ENCODE data around the gene NTMT1. TPM values are rescaled to one million over a fixed set of nuclear protein-coding genes. Genes with fewer than 3 reads are reported as not detected.
A peak's percentile ranks its signal among the peaks of the same experiment; 100 is the strongest.
"Not testable (repeated sequence)": the region's sequence is repeated elsewhere in the genome, so short reads cannot be mapped to it uniquely, and the experiment has no call there.

NTMT1 gene
- total RNA-seq, 2 donors from 2014 or later, result 28.9 to 63.1 TPM

GRCh38 chr9:129653823-129654553, 28.0 kb downstream of the NTMT1 start:
- DNase-seq (ENCODE audit: low spot score) (no peak), ATAC-seq (no peak)
- H3K4me3 Mint-ChIP-seq, result no peak overlapping the region
- no peak overlapping the region for H3K27ac Mint-ChIP-seq
- H3K36me3 Mint-ChIP-seq, result no peaks in the 10 kb centered on the region
- peaks cover 0 to 4% of the 10 kb centered on the region in 2 donors for H3K27me3 Mint-ChIP-seq
- H3K9me3 Mint-ChIP-seq, result no peaks in the 10 kb centered on the region
- H3K4me1 Mint-ChIP-seq (ENCODE audit: low read depth in 2 of 2), result peaks cover 0 to 2% of the 10 kb centered on the region in 2 donors

DNA sequence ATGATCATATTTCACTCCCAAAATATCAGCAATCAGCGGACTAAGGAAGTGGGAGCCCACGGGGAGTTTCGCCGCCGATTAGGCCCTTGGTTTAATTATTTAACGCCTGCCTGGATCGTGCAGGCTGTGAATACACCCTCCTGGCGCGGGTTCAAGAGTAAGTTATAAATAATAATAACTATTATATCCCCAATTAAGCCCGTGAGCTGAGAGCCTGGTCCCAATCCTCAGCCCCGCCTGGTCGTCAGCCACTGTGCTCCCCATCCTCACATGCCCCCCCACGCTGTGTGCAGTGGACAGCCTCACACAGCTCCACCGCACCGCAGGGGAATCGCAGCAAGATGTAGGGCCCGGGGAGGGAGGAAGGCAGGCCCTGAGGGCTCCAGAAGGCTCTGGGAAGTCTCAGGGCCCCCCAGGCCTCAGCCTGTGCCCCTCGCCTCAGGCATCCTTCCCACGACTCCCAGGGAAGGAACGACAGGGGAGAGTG, 28.6 kb downstream of the NTMT1 start:
- DNase-seq (ENCODE audit: low spot score) (no peak), ATAC-seq (no peak)
- peaks cover 0 to 2% of the 10 kb centered on the region in 2 donors for H3K4me1 Mint-ChIP-seq (ENCODE audit: low read depth in 2 of 2)
- no peaks in the 10 kb centered on the region for H3K9me3 Mint-ChIP-seq
- no peaks in the 10 kb centered on the region for H3K36me3 Mint-ChIP-seq
- no peak overlapping the region for H3K27ac Mint-ChIP-seq
- peaks cover 0 to 4% of the 10 kb centered on the region in 2 donors for H3K27me3 Mint-ChIP-seq
- no peak overlapping the region for H3K4me3 Mint-ChIP-seq

- Mint-ChIP-seq H3K27ac (no peak overlapping the region), H3K36me3 (no peaks in the 10 kb centered on the region), H3K4me3 (no peak overlapping the region), H3K27me3 (peaks cover 0 to 4% of the 10 kb centered on the region in 2 donors), H3K9me3 (no peaks in the 10 kb centered on the region), H3K4me1 (ENCODE audit: low read depth in 2 of 2) (peaks cover 0 to under 1% of the 10 kb centered on the region in 2 donors)
- DNase-seq (ENCODE audit: low spot score) (no peak), ATAC-seq (no peak)
Measured at GRCh38 chr9:129655154-129655553, 29.2 kb downstream of the NTMT1 start.

DNA sequence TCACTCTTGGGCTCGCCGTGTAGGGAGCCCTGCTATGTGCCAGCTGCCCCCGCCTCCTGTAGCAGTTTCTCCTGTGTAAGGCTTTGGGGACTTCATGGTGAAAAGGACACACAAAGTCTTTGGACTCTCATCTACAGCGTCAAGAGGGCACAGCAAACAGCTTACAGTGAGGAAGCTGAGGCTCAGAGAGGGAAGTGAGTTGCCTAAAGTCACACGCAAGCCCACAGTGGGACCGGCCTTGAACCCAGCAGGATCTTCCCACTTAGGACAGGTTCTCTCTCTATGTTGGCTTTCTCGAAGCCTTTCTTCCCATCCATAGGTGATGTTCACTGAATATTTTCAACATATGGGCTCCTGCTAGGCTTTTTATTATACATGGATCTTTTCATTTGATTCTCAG, 29.7 kb downstream of the NTMT1 start:
- Mint-ChIP-seq H3K27ac (peak overlapping the region in 1 of 2 donors; percentile 22), H3K27me3 (peaks cover 0 to 4% of the 10 kb centered on the region in 2 donors), H3K4me1 (ENCODE audit: low read depth in 2 of 2) (no peaks in the 10 kb centered on the region), H3K4me3 (no peak overlapping the region), H3K36me3 (no peaks in the 10 kb centered on the region), H3K9me3 (no peaks in the 10 kb centered on the region)
- no peak for ATAC-seq
- DNase-seq (ENCODE audit: low spot score), result no peak

DNA sequence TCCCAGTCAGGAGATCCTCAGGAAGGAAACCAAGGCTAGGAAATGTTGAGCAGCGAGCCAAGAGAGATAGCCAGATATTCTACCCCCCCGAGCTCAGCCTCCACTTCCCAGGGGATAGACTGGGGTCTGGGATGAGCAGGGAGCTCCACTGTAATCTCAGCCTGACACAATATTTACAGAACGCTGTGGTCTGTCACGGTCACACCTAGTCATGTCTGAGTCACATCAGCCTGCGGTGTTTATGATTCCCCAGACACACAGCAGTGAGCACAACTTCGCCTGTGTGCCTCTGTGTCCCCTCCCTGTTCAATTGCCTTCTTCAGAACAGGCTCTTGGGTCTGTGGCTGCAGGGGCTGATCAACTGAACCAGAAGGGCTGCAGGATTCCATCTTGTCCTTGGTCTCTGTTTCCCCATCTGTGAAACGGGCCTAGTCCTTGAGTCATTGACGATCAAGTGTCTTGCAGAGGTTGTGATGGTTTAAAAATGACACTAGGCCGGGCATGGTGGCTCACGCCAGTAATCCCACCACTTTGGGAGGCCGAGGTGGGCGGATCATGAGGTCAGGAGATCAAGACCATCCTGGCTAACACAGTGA, 30.9 kb downstream of the NTMT1 start:
- Mint-ChIP-seq H3K4me1 (ENCODE audit: low read depth in 2 of 2) (no peaks in the 10 kb centered on the region), H3K27ac (no peak overlapping the region), H3K36me3 (no peaks in the 10 kb centered on the region), H3K9me3 (no peaks in the 10 kb centered on the region), H3K27me3 (peaks cover 0 to 4% of the 10 kb centered on the region in 2 donors), H3K4me3 (no peak overlapping the region)
- ATAC-seq (peak; percentile 60 to 84), DNase-seq (ENCODE audit: low spot score) (no peak)

- no peaks in the 10 kb centered on the region for H3K9me3 Mint-ChIP-seq
- H3K4me3 Mint-ChIP-seq, result no peak overlapping the region
- no peaks in the 10 kb centered on the region for H3K36me3 Mint-ChIP-seq
- no peak for ATAC-seq
- H3K27ac Mint-ChIP-seq, result no peak overlapping the region
- H3K27me3 Mint-ChIP-seq, result peaks cover 0 to 4% of the 10 kb centered on the region in 2 donors
- peaks cover 0 to 4% of the 10 kb centered on the region in 2 donors for H3K4me1 Mint-ChIP-seq (ENCODE audit: low read depth in 2 of 2)
- DNase-seq (ENCODE audit: low spot score), result no peak
Measured at GRCh38 chr9:129661029-129661428, 35.1 kb downstream of the NTMT1 start.

DNA sequence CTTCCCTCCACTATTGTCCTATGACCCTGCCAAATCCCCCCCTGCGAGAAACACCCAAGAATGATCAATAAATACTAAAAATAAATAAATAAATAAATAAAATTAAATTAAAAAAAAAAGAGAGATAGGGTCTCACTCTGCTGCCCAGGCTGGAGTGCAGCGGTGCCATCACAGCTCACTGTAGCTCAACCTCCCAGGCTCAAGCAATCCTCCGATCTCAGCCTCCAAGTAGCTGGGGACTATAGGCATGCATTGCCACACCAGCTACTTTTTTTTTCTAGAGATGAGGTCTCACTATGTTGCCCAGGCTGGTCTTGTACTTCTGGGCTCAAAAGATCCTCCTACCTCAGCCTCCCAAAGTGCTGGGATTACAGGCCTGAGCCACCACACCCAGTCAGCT, 36.3 kb downstream of the NTMT1 start:
- H3K9me3 Mint-ChIP-seq; H3K27me3 Mint-ChIP-seq; DNase-seq (ENCODE audit: low spot score); H3K4me3 Mint-ChIP-seq; H3K4me1 Mint-ChIP-seq (ENCODE audit: low read depth in 2 of 2); H3K36me3 Mint-ChIP-seq; H3K27ac Mint-ChIP-seq; ATAC-seq: not testable (repeated sequence)

GRCh38 chr9:129664746-129665388, 38.9 kb downstream of the NTMT1 start:
- Mint-ChIP-seq H3K27me3 (peaks cover 0 to 7% of the 10 kb centered on the region in 2 donors), H3K4me3 (peak overlapping the region; percentile 71), H3K36me3 (no peaks in the 10 kb centered on the region), H3K27ac (no peak overlapping the region), H3K9me3 (no peaks in the 10 kb centered on the region), H3K4me1 (ENCODE audit: low read depth in 2 of 2) (peaks cover 0 to 4% of the 10 kb centered on the region in 2 donors)
- DNase-seq (ENCODE audit: low spot score) (no peak), ATAC-seq (no peak)

- ATAC-seq, result peak; percentile 31 to 56
- no peaks in the 10 kb centered on the region for H3K36me3 Mint-ChIP-seq
- H3K27me3 Mint-ChIP-seq, result peaks cover 0 to 8% of the 10 kb centered on the region in 2 donors
- no peak for DNase-seq (ENCODE audit: low spot score)
- no peak within 1 kb of the TSS for H3K27ac Mint-ChIP-seq
- H3K4me3 Mint-ChIP-seq, result peak within 1 kb of the TSS; percentile 71
- peaks cover 0 to 4% of the 10 kb centered on the region in 2 donors for H3K4me1 Mint-ChIP-seq (ENCODE audit: low read depth in 2 of 2)
- no peaks in the 10 kb centered on the region for H3K9me3 Mint-ChIP-seq
Measured at GRCh38 chr9:129665389-129665775, 39.4 kb downstream of the NTMT1 start, which contains the start of gene PRRX2. Gene PRRX2 (plus strand): TSS chr9:129665647. CDS start chr9:129665868, 221 bp downstream.

GRCh38 chr9:129665814-129666520, 40.0 kb downstream of the NTMT1 start:
- H3K27me3 Mint-ChIP-seq, result peaks cover 0 to 8% of the 10 kb centered on the region in 2 donors
- peaks cover 0 to 4% of the 10 kb centered on the region in 2 donors for H3K4me1 Mint-ChIP-seq (ENCODE audit: low read depth in 2 of 2)
- no peak overlapping the region for H3K4me3 Mint-ChIP-seq
- no peaks in the 10 kb centered on the region for H3K36me3 Mint-ChIP-seq
- ATAC-seq, result peak in 1 of 2 donors; percentile 20
- H3K9me3 Mint-ChIP-seq, result no peaks in the 10 kb centered on the region
- no peak overlapping the region for H3K27ac Mint-ChIP-seq
- no peak for DNase-seq (ENCODE audit: low spot score)

- Mint-ChIP-seq H3K27ac (no peak overlapping the region), H3K4me3 (no peak overlapping the region), H3K36me3 (no peaks in the 10 kb centered on the region), H3K27me3 (peaks cover 0 to 8% of the 10 kb centered on the region in 2 donors), H3K4me1 (ENCODE audit: low read depth in 2 of 2) (peaks cover 0 to 4% of the 10 kb centered on the region in 2 donors), H3K9me3 (no peaks in the 10 kb centered on the region)
- ATAC-seq, result no peak
- DNase-seq (ENCODE audit: low spot score), result no peak
Measured at GRCh38 chr9:129666575-129666974, 40.6 kb downstream of the NTMT1 start.

DNA sequence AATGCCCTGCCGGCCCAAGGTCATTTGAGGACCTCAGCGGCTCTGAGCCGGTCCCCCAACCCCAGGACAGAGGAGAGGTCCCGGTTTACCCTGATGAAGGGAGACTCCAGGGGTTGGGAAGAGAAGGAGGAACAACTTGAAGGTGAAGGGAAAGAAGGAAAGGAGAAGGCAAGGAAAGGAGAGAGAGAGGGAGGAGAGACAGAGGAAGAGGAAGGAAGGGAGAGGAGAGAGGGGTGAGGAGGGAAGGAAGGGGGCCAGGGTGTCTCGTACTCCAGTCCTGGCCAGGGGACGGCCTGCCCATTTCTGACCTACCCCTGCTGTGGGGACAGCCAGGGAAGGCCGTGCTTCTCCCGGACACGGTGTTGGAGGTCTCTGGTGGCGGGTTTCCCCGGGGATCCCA, 41.4 kb downstream of the NTMT1 start:
- no peak overlapping the region for H3K27ac Mint-ChIP-seq
- H3K9me3 Mint-ChIP-seq, result no peaks in the 10 kb centered on the region
- peak in 1 of 2 donors; percentile 5 for ATAC-seq
- H3K4me1 Mint-ChIP-seq (ENCODE audit: low read depth in 2 of 2), result peaks cover 0 to 4% of the 10 kb centered on the region in 2 donors
- peaks cover 0 to 8% of the 10 kb centered on the region in 2 donors for H3K27me3 Mint-ChIP-seq
- H3K4me3 Mint-ChIP-seq, result no peak overlapping the region
- no peak for DNase-seq (ENCODE audit: low spot score)
- no peaks in the 10 kb centered on the region for H3K36me3 Mint-ChIP-seq

- H3K4me1 Mint-ChIP-seq (ENCODE audit: low read depth in 2 of 2), result peaks cover 0 to 4% of the 10 kb centered on the region in 2 donors
- no peaks in the 10 kb centered on the region for H3K9me3 Mint-ChIP-seq
- no peak for DNase-seq (ENCODE audit: low spot score)
- peak; percentile 11 to 12 for ATAC-seq
- no peak overlapping the region for H3K27ac Mint-ChIP-seq
- H3K27me3 Mint-ChIP-seq, result peaks cover 0 to 11% of the 10 kb centered on the region in 2 donors
- H3K36me3 Mint-ChIP-seq, result no peaks in the 10 kb centered on the region
- no peak overlapping the region for H3K4me3 Mint-ChIP-seq
Measured at GRCh38 chr9:129667850-129668249, 41.9 kb downstream of the NTMT1 start.
